ENCODE results near the gene ENTPD6. TPM values are rescaled to one million over a fixed set of nuclear protein-coding genes. Genes with fewer than 3 reads are reported as not detected.

ENTPD6 gene
- polyA plus RNA-seq, 3 donors from 2014 or later = 22.6 to 36.9 (median 30.0) TPM

DNA sequence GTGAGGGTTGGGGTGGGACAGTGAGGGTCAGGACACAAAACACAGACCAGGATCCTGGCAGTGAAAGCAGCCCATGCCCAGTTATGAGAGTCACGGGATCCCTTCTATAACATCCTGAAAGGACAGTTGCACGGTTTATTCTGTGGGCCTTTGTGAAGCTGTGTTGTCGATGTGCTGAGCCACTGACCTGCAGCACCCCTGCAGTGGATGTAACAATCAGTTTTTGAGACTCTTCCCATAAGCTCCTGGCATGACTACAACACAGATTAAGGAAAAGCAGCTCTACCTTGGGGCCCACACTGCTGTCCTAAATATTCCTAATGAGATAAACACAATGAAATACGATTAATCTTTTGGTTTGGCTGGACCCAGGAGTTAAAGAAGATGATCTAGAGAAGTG, 56.0 kb downstream of the ENTPD6 start:
- Mint-ChIP-seq H3K4me1 (peaks cover 43 to 55% of the 10 kb centered on the region in 2 donors), H3K27ac (no peak overlapping the region), H3K4me3 (no peak overlapping the region), H3K9me3 (no peaks in the 10 kb centered on the region), H3K36me3 (no peaks in the 10 kb centered on the region), H3K27me3 (ENCODE audit: low read depth in 3 of 3) (peaks cover 2 to 16% (median 2%) of the 10 kb centered on the region in 3 donors)
- no peak for DNase-seq

DNA sequence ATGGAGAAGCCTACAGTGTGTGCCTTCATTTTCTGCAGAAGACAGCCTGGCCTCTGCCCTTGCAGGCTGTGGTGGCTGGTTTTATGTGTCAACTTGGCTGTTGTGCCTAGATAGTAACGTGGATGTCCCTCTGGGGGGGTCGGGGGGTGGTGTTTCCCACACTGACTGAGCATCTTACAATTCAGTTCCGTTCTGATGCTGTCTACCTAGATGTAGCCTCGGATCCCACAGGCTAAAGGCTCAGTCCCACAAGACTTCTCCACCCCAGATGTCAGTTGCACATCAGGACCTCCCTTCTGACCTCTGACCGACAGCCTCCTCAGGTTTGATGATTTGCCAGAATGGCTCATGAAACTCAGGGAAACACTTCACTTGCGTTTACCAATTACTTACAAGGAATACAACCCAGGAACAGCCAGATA, 56.7 kb downstream of the ENTPD6 start:
- no peaks in the 10 kb centered on the region for H3K36me3 Mint-ChIP-seq
- H3K4me3 Mint-ChIP-seq = no peak overlapping the region
- peaks cover 37 to 52% of the 10 kb centered on the region in 2 donors for H3K4me1 Mint-ChIP-seq
- H3K27ac Mint-ChIP-seq = peak overlapping the region in 1 of 6 donors; percentile 22
- DNase-seq = no peak
- peaks cover 2 to 11% (median 2%) of the 10 kb centered on the region in 3 donors for H3K27me3 Mint-ChIP-seq (ENCODE audit: low read depth in 3 of 3)
- no peaks in the 10 kb centered on the region for H3K9me3 Mint-ChIP-seq

DNA sequence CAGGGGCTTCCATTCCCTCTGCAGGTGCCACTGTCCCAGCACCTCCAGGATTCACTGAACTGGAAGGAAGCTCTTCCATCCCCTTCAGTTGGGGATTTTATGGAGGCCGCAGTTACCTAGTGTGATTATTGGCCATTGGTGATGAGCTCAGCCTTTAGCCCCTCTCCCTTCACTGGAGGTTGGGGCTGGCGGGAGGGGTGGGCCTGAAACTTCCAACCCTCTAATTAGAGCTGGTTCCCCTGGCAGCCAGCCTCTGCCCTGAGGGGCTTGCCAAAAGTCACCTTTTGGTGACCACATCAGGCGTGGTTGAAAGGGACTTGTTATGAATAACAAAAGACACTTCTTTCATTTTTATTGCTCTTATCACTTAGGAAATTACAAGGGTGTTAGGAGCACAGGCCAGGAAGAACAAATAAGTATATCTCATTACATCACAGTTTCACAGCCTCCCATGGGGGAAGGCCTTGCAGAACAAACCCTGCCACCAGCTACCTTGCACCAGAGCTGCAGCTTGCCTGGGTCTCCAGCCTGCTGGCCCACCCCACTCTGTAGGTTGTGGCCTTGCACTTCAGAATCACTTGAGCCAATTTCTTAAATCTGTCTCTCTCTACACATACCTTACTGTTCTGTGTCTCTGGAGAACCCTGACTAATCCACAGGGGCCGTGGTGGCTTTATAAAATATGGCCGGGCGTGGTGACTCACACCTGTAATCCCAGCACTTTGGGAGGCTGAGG, 57.3 kb downstream of the ENTPD6 start:
- no peak for DNase-seq
- Mint-ChIP-seq H3K4me1 (peaks cover 40 to 54% of the 10 kb centered on the region in 2 donors), H3K9me3 (no peaks in the 10 kb centered on the region), H3K27me3 (ENCODE audit: low read depth in 3 of 3) (peaks cover 2 to 11% (median 2%) of the 10 kb centered on the region in 3 donors), H3K36me3 (no peaks in the 10 kb centered on the region), H3K27ac (peak overlapping the region in 1 of 6 donors; percentile 22), H3K4me3 (no peak overlapping the region)

GRCh38 chr20:25253606-25254275, 58.2 kb downstream of the ENTPD6 start:
- Mint-ChIP-seq H3K27ac (no peak overlapping the region), H3K4me1 (peaks cover 39 to 59% of the 10 kb centered on the region in 2 donors), H3K9me3 (no peaks in the 10 kb centered on the region), H3K27me3 (ENCODE audit: low read depth in 3 of 3) (peaks cover 0 to 6% (median 1%) of the 10 kb centered on the region in 3 donors), H3K4me3 (no peak overlapping the region), H3K36me3 (no peaks in the 10 kb centered on the region)
- no peak for DNase-seq

GRCh38 chr20:25254571-25254970, 59.1 kb downstream of the ENTPD6 start:
- Mint-ChIP-seq H3K9me3 (no peaks in the 10 kb centered on the region), H3K4me1 (peaks cover 35 to 59% of the 10 kb centered on the region in 2 donors), H3K36me3 (peaks cover 0 to under 1% (median 0%) of the 10 kb centered on the region in 3 donors), H3K27ac (no peak overlapping the region), H3K27me3 (ENCODE audit: low read depth in 3 of 3) (peaks cover 0 to 3% (median 0%) of the 10 kb centered on the region in 3 donors), H3K4me3 (no peak overlapping the region)
- no peak for DNase-seq

- Mint-ChIP-seq H3K4me1 (peaks cover 34 to 59% of the 10 kb centered on the region in 2 donors), H3K27ac (no peak overlapping the region), H3K9me3 (no peaks in the 10 kb centered on the region), H3K36me3 (peaks cover 0 to 6% (median 0%) of the 10 kb centered on the region in 3 donors), H3K27me3 (ENCODE audit: low read depth in 3 of 3) (peaks cover 0 to 4% (median 0%) of the 10 kb centered on the region in 3 donors), H3K4me3 (no peak overlapping the region)
- no peak for DNase-seq
These were observed 59.6 kb downstream of the ENTPD6 start for GRCh38 chr20:25254986-25255680.

DNA sequence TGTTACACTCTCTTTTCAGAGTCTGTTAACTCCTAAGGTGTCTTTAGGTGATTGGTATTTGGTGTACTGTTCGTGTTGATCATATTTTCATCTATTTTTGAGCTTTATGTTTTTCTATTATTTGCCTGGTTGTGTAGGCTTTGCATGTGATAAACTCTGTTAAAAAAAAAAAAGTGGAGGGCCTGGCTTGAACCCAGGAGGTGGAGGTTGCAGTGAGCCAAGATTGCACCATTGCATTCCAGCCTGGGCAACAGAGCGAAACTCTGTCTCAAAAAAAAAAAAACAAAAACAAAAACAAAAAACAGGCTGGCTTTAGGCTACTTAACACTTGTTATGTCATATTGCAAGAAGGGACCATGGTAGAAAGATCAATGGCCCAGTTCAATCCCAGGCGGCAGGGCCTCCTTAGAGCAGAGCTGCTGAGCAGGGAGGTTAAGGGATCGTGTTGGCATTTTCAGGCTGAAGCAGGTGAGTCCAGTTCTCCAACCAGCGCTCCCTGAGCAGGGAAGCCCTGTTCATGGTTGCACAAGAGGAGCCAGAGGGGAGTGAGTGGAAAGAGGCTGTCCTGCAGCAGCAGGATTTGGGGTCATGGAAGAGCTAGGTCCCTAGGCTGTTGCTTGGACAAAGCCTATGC, 60.8 kb downstream of the ENTPD6 start:
- H3K4me3 Mint-ChIP-seq = no peak overlapping the region
- DNase-seq = no peak
- peaks cover 26 to 48% of the 10 kb centered on the region in 2 donors for H3K4me1 Mint-ChIP-seq
- no peak overlapping the region for H3K27ac Mint-ChIP-seq
- peaks cover 0 to 4% (median 1%) of the 10 kb centered on the region in 3 donors for H3K27me3 Mint-ChIP-seq (ENCODE audit: low read depth in 3 of 3)
- H3K36me3 Mint-ChIP-seq = peaks cover 0 to 7% (median 0%) of the 10 kb centered on the region in 3 donors
- no peaks in the 10 kb centered on the region for H3K9me3 Mint-ChIP-seq

DNA sequence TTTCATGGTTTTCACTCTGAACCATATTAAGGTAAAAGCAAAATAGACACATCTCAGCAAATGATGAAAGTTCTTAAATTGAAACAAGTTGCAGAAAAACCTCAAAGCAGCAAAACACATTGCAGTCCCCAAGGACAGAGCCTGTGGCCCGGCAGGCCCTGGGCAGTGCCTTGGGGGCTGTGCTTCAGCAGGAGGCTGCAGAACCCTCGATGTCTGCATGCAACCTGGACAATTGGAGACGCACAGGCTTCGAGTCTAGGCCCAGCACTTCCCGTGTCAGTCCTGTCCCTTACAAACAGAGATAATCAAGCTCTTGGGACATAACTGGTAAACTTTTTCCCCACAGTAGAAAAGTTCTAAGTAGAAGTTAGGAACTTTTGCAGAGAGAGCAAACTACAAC, 61.6 kb downstream of the ENTPD6 start:
- Mint-ChIP-seq H3K4me1 (peaks cover 20 to 44% of the 10 kb centered on the region in 2 donors), H3K9me3 (no peaks in the 10 kb centered on the region), H3K27ac (no peak overlapping the region), H3K36me3 (peaks cover 6 to 13% (median 7%) of the 10 kb centered on the region in 3 donors), H3K27me3 (ENCODE audit: low read depth in 3 of 3) (peaks cover 0 to 4% (median 1%) of the 10 kb centered on the region in 3 donors), H3K4me3 (no peak overlapping the region)
- DNase-seq = no peak

DNA sequence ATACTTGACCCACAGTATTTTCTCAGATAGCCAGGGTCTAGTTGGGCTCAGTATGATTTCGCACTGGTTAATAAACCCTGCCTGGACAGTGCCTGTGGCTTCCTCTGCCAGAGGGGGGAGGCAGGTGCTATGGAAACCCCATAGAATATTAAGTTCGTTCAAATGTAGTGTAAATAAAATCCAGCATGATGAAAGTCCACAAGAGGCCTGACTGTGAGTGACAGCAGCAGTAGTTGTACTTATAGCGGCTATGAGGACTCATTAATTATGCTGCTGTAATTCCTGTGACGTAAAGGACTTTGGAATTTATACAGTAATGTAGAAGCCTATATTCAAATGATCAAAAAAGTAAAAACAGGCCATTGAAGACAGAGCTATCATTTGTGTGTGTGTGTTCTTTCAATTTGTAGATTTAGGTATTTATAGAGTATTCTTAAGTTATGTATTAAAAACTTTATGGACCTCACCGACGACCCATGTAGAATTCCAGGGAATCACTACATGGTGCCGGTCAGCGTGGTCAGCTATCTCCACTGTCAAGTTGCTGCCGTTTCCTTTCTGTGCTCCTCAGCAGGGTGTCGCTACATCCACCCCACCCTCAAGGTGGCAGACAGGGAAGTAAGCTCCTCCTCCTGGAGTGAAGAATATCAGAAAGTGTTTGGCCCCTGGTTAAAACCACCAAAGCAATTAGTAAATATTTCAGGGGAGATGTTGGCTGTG, 62.4 kb downstream of the ENTPD6 start:
- H3K27me3 Mint-ChIP-seq (ENCODE audit: low read depth in 3 of 3) = peaks cover 0 to 2% (median 1%) of the 10 kb centered on the region in 3 donors
- no peak for DNase-seq
- peaks cover 18 to 37% of the 10 kb centered on the region in 2 donors for H3K4me1 Mint-ChIP-seq
- H3K36me3 Mint-ChIP-seq = peaks cover 6 to 15% (median 7%) of the 10 kb centered on the region in 3 donors
- no peak overlapping the region for H3K4me3 Mint-ChIP-seq
- no peak overlapping the region for H3K27ac Mint-ChIP-seq
- no peaks in the 10 kb centered on the region for H3K9me3 Mint-ChIP-seq

- Mint-ChIP-seq H3K36me3 (peaks cover 6 to 15% (median 7%) of the 10 kb centered on the region in 3 donors), H3K27me3 (ENCODE audit: low read depth in 3 of 3) (peaks cover 0 to 2% (median 1%) of the 10 kb centered on the region in 3 donors), H3K27ac (no peak overlapping the region), H3K4me1 (peaks cover 18 to 36% of the 10 kb centered on the region in 2 donors), H3K9me3 (no peaks in the 10 kb centered on the region), H3K4me3 (no peak overlapping the region)
- no peak for DNase-seq
These were observed 62.9 kb downstream of the ENTPD6 start for GRCh38 chr20:25258476-25258805.

DNA sequence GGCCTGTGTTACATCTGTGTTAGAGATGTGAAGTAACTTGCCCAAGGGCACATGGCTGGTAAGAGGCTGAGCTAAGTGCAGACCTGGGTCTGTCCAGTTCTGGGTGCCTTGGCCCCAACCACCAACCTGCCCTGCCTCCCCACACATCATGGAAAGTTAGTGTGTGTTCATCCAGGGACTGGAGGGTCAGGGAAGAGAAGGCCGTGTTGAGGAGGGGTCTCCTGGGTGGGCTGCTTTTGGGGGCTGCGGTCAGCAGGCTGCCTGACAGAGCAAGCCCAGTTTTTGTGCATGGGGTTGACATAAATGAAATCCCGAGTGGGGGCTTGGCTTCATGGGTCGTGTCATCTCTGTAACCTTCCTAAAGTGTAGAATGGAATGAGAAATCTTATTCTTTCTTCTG, 63.3 kb downstream of the ENTPD6 start:
- peaks cover 0 to 2% (median 1%) of the 10 kb centered on the region in 3 donors for H3K27me3 Mint-ChIP-seq (ENCODE audit: low read depth in 3 of 3)
- no peak overlapping the region for H3K27ac Mint-ChIP-seq
- H3K36me3 Mint-ChIP-seq = peaks cover 6 to 15% (median 7%) of the 10 kb centered on the region in 3 donors
- no peaks in the 10 kb centered on the region for H3K9me3 Mint-ChIP-seq
- peaks cover 18 to 36% of the 10 kb centered on the region in 2 donors for H3K4me1 Mint-ChIP-seq
- no peak for DNase-seq
- H3K4me3 Mint-ChIP-seq = no peak overlapping the region

GRCh38 chr20:25259358-25259757, 63.8 kb downstream of the ENTPD6 start:
- H3K4me3 Mint-ChIP-seq = no peak overlapping the region
- peaks cover 18 to 35% of the 10 kb centered on the region in 2 donors for H3K4me1 Mint-ChIP-seq

DNA sequence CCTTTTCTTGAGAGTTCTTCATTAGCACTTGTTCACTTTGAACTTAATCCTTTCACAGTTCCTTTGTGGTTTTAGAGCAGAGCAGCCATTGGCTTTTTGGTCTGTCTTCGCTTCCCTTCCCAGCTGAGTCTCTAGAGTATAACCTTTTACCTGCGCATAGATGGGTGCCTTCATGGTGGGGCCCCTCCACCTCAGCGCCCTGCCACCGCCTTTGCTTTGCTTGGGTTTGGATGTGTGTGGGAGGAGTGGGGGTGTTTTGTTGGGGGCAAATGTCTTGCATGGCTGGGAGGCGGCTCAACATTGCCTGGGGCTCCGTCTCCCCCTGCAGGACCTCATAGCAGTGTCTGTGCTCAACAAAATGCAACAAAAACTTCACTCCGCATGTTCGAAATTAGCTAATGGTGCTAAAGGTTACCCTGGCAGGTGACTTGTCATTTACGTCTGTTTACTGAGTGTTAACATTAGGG, 64.3 kb downstream of the ENTPD6 start:
- Mint-ChIP-seq H3K27ac (peak overlapping the region in 3 of 6 donors; percentile 21 to 40 (median 29)), H3K4me1 (peaks cover 18 to 30% of the 10 kb centered on the region in 2 donors), H3K36me3 (peaks cover 6 to 18% (median 13%) of the 10 kb centered on the region in 3 donors), H3K27me3 (ENCODE audit: low read depth in 3 of 3) (peaks cover 0 to 2% (median 1%) of the 10 kb centered on the region in 3 donors), H3K4me3 (no peak overlapping the region), H3K9me3 (no peaks in the 10 kb centered on the region)
- DNase-seq = no peak

More at GRCh38 chr20:25259358-25259757, 63.8 kb downstream of the ENTPD6 start:
- no peak for DNase-seq
- no peak overlapping the region for H3K27ac Mint-ChIP-seq
- peaks cover 0 to 2% (median 1%) of the 10 kb centered on the region in 3 donors for H3K27me3 Mint-ChIP-seq (ENCODE audit: low read depth in 3 of 3)
- no peaks in the 10 kb centered on the region for H3K9me3 Mint-ChIP-seq
- H3K36me3 Mint-ChIP-seq = peaks cover 6 to 18% (median 9%) of the 10 kb centered on the region in 3 donors
